ENCODE measurements around the gene CNOT6.
"Not testable (repeated sequence)": the region's sequence is repeated elsewhere in the genome, so short reads cannot be mapped to it uniquely, and the experiment has no call there.

Gene CNOT6

GRCh38 chr5:180494060-180494509, at the start of gene CNOT6:
CNOT6 (plus strand) TSS chr5:180494379; CDS start chr5:180529277, 34,898 bp downstream.
- in situ Hi-C loops (cut with MboI; ENCODE audit: low sequenced_read_pairs) = no loop called here

DNA sequence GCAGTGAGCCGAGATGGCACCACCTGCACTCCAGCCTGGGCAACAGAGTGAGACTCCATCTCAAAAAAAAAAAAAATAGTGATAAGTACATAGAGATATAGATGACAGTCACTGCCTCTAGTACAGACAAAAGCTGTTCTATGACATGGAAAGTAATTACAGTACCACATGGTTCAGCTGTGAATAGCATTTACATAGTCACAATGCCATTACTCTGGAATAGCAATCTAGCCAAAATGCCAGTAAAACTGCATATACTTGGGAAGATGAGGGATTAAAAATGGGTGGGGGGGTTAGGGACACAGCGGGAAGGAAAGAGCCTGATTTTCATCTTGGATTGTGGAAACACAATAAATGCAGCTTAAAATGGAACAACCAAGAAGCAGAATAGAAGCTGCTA, 39.4 kb upstream of the CNOT6 start:
- in situ Hi-C loops (cut with MboI; ENCODE audit: low sequenced_read_pairs) = no loop called here

DNA sequence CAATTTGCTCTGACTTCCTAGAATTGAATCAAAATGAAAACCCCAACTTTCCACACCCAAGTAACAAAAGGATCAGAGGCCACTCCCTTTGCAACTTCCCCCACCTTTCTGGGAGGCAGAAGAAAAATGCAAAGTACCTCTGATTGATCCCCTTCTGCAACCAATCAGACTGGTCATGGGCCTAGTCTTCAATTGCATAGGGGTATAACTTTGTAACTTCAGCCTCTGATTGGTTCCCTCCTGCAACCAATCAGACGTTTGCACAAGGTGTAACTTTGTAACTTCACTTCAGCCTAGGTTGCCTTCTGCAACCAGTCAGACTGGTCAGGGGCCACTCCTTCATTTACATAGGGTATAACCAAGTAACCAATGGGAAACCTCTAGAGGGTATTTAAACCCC, 38.3 kb upstream of the CNOT6 start:
- in situ Hi-C loops (cut with MboI; ENCODE audit: low sequenced_read_pairs) = no loop called here

DNA sequence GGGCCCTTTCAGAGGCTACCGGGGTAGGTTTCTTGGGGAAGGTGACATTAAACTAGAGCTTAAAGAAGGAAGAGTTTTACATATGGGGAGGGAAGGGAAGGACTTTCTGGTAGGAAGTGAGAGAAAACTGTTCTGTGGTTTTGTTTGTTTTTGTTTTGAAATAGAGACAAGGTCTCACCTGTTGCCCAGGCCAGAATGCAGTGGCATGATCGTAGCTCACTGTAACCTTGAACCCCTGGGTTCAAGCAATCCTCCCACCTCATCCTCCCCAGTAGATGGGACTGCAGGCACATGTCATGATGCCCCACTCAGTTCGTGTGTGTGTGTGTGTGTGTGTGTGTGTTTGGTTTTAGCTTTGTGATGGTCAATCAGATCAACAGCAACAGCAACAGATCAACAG, 37.4 kb upstream of the CNOT6 start:
- in situ Hi-C loops (cut with MboI; ENCODE audit: low sequenced_read_pairs) = no loop called here

- in situ Hi-C loops (cut with MboI; ENCODE audit: low sequenced_read_pairs) = not testable (repeated sequence)
These were observed 35.1 kb upstream of the CNOT6 start for GRCh38 chr5:180458852-180459673.

GRCh38 chr5:180459674-180460142, 34.5 kb upstream of the CNOT6 start:
- in situ Hi-C loops (cut with MboI; ENCODE audit: low sequenced_read_pairs) = not testable (repeated sequence)

DNA sequence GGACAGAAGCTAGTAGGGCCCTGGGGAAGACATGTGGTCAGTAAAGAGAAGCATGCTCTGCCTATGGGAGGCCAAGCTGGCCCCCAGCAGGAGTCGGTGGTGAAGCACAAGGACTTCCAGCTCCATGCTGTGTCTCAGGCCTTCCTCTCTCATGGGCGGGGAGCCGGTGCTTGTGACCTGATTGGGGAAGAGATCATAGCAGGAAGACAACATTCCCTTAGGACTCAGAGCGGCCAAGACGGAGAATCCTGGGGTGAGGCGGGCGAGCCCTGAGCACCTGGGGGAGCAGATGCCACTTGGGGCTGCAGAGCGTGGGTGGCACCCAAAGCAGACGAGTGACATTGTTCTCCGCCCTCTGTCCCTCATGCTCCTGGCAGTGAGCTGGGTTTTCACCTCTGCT, 33.3 kb upstream of the CNOT6 start:
- in situ Hi-C loops (cut with MboI; ENCODE audit: low sequenced_read_pairs) = no loop called here

GRCh38 chr5:180461303-180461702, 32.9 kb upstream of the CNOT6 start:
- in situ Hi-C loops (cut with MboI; ENCODE audit: low sequenced_read_pairs) = no loop called here

DNA sequence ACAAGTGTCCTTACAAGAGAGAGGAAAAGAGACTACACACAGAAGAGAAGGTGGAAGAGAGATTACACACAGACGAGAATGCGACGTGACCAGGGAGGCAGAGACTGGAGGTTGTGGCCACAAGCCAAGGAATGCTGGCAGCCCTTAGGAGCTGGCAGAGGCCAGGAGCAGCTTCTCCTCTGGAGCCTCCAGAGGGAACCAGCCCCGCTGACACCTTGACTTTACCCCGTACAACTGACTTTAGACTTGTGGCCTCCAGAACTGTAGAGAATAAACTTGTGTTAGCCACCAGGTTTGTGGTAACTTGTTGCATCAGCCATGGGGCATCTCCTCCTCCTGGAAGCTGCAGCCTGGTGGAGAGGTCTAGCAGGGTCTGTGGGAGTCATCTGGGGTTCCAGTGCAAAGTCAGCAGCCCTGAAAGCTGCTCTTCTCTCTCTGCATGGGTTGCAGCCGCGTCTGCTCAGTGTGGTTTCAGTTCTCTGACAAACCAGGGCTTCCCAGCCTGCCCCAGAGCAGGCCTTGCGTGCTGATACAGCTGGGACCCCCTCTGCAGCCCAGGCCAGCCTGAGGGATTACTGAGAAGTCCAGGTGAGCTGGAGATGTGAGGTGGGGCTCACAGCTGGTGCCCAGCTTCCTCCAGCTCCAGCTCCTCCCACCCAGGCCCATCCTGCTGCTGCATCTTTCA, 30.8 kb upstream of the CNOT6 start:
- in situ Hi-C loops (cut with MboI; ENCODE audit: low sequenced_read_pairs) = no loop called here

DNA sequence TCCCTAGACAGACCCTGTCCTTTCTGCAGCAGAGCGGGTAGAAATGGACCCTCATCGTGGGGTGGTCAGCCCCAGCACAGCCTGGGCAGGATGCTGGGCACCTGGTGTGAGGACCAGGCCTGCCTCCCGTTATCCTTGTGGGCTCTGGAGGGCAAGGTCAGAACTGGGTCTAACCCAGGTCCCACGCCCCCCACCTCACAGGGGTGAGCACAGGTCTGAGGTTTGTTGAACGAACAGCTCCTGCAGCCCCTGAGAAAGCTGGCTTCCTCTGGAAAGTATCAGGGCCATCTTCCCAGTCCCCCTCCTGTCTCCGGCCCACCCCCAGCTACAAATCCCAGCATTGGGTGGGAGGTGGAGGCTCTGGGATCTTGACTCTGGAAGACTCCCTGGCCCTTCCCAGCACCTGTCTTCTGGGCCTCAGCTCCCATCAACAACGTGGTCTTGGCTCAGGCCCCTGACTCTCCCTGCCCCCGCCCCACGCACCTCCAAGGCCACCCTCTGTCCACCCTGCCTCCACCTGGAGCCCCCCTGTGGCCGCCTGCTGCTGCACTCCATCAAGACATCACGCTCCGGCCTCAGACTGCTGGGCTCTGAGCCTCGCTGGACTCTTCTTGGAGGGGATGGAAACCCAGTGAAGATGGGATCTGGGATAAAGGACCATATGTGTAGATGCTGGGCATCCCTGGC, 30.1 kb upstream of the CNOT6 start:
- in situ Hi-C loops (cut with MboI; ENCODE audit: low sequenced_read_pairs) = no loop called here

- in situ Hi-C loops (cut with MboI; ENCODE audit: low sequenced_read_pairs) = no loop called here
These were observed 29.6 kb upstream of the CNOT6 start for GRCh38 chr5:180464603-180464970.

DNA sequence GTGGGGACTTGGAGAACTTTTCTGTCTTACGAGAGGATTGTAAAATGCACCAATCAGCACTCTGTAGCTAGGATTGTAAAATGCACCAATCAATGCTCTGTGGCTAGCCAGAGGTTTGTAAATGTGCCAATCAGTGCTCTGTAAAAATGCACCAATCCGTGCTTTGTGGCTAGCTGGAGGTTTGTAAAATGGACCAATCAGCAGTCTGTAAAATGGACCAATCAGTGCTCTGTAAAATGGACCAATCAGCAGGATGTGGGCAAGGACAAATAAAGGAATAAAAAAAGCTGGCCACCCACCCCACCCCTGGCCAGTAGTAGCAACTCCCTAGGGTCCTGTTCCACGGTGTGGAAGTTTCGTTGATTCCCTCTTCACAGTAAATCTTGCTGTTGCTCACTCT, 29.1 kb upstream of the CNOT6 start:
- in situ Hi-C loops (cut with MboI; ENCODE audit: low sequenced_read_pairs) = not testable (repeated sequence)

DNA sequence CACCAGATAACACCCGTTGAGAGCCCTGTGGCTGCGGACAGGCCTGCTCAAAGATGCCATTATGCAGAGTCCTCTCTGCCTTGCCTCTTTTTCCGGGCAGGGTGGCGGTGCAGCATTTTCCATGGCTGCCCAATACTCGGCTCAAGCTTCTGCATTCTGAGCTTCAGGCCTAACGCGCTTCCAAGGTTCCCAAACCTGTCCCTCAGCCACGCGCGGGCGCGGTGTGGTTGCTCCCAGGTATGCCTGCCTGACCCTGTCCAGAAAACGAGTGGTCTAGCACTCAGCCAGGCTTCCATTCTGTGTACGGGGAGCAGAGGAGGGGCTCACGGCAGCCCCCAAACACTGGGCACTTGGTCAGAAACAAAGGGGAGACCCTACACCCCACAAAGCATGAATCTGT, 27.9 kb upstream of the CNOT6 start:
- in situ Hi-C loops (cut with MboI; ENCODE audit: low sequenced_read_pairs) = no loop called here

- in situ Hi-C loops (cut with MboI; ENCODE audit: low sequenced_read_pairs) = no loop called here
These were observed 26.9 kb upstream of the CNOT6 start for GRCh38 chr5:180467028-180467975.

- in situ Hi-C loops (cut with MboI; ENCODE audit: low sequenced_read_pairs) = no loop called here
These were observed 26.0 kb upstream of the CNOT6 start for GRCh38 chr5:180467989-180468731.

- in situ Hi-C loops (cut with MboI; ENCODE audit: low sequenced_read_pairs) = no loop called here
These were observed 25.2 kb upstream of the CNOT6 start for GRCh38 chr5:180468732-180469585.

- in situ Hi-C loops (cut with MboI; ENCODE audit: low sequenced_read_pairs) = no loop called here
These were observed 24.7 kb upstream of the CNOT6 start for GRCh38 chr5:180469586-180469865.

- in situ Hi-C loops (cut with MboI; ENCODE audit: low sequenced_read_pairs) = no loop called here
These were observed 24.3 kb upstream of the CNOT6 start for GRCh38 chr5:180469866-180470265.

- in situ Hi-C loops (cut with MboI; ENCODE audit: low sequenced_read_pairs) = no loop called here
These were observed 23.8 kb upstream of the CNOT6 start for GRCh38 chr5:180470361-180470760.

All from hTERT RPE-1 (cell line).